SKM-1 treated with dmso at 0.1 percent for 144 hours (cell line): ENCODE results near the gene MOB2.

Source experiments
- DNase-seq: peaks from one replicate; lab custom pipeline; 2025; ENCODE audit not compliant: unreplicated experiment; lab: John Stamatoyannopoulos, UW

The MOB2 gene

GRCh38 chr11:1458340-1459218 lies 28.0 kb downstream of the MOB2 start:
- no peak for DNase-seq

DNA sequence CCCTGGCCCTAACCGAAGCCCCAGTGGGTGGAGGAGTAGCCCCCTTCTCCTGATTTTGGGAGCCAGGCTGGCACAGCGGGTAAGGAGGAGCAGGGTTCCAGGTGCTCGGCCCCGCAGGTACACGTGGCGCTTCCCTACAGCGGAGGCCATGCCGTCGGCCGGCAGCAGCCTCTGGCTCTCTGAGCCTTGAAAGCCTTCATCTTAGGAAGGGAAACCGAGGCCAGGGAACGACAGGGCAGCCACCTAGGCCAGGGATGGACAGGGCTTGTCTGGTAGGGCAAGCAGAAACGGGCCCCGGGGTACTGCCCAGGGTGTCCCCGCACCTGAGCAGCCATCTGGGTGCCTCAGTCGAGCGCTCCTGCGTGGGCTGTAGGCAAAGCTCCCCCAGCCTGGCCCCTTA lies 28.7 kb downstream of the MOB2 start:
- no peak for DNase-seq

GRCh38 chr11:1457326-1457680 lies 29.3 kb downstream of the MOB2 start:
- DNase-seq, result no peak

- DNase-seq, result no peak
These were observed 29.8 kb downstream of the MOB2 start for GRCh38 chr11:1456596-1457325.

DNA sequence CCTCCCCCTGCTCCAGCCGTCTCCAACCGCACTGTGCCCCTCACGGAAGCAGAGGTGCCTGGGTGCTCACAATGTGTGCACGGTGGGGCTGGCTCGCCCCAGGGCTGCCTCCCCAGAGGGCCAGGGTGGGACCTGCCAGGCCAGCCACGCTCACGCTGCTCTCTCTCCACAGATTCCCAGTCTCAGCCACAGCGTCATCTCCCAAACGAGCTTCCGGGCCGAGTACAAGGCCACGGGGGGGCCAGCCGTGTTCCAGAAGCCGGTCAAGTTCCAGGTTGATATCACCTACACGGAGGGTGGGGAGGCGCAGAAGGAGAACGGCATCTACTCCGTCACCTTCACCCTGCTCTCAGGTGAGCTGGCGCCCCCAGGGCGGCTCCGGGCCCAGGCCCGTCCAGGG lies 30.4 kb downstream of the MOB2 start:
- DNase-seq, result no peak

DNA sequence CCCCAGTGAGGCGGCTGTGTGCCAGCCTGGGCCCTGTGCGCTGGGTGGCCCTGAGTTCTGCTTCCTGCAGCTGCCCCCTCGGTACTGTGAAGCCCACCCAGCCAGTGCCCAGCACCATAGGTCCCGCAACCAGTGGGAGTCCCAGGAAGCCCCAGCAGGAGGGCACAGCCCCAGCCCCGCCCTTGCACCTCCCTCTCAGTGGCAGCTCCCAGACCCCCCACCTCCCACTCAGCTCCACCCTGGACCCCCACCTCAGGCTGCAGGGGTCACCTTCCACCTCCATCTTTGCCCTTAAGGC lies 30.9 kb downstream of the MOB2 start:
- no peak for DNase-seq

DNA sequence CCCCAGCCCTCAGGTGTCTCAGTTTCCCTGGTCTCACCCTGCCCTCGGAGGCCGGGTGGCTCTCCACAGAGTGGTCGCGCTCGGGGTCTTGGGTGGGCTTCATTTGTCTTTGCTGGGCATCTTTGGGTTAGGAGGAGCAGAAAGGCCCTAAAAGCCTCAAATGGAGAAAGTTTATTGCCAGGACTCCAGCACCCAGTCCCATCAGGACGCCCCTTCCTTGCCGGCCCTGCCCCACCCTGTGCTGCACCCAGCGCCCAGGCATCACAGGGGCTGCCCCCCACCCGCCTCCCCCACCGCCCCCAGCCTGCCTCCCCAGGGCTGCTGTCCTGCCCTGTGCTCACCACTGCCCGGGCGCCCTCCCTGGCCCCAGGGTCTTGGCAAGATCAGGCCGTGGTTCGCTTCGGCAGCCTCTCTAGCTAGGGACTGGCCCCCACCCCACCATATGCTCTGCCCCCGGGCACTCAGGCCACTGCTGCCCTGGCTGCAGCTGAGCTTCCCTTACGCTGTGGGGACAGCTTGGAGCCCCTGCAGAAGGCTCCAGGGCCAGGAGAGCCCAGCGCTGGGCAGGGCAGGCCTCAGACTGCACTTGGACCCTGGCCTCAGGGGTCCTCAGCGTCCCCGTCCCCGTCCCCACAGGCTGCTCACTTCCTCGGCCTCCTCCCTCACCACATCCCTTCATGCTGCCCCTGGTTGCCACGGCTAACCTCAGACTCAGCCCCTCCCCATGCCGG lies 31.4 kb downstream of the MOB2 start:
- no peak for DNase-seq

GRCh38 chr11:1454576-1454975 lies 32.0 kb downstream of the MOB2 start:
- DNase-seq, result no peak

DNA sequence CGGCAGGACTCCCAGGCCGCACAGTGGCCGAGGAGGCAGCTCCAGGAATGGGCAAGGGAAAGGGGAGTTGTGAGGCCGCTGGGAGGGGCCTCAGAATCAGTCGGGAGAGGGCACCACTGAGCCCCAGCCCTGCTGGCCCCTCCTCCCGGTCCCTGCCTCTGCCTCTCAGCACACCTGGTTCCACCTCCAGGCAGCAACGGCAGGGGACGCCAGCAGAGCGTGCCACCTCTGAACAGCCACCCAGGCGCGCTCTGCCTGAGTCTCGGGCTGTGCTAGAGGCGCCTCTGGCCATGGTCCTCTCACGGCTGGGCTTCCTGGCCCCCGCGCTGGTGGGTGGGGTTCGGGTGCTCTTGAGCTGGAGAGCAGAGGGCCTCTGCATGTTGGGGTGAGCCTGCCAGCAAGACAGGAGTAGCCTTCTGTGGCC lies 33.0 kb downstream of the MOB2 start:
- DNase-seq, result no peak

GRCh38 chr11:1452744-1453143 lies 33.8 kb downstream of the MOB2 start:
- no peak for DNase-seq

GRCh38 chr11:1451781-1452470 lies 34.7 kb downstream of the MOB2 start:
- no peak for DNase-seq

DNA sequence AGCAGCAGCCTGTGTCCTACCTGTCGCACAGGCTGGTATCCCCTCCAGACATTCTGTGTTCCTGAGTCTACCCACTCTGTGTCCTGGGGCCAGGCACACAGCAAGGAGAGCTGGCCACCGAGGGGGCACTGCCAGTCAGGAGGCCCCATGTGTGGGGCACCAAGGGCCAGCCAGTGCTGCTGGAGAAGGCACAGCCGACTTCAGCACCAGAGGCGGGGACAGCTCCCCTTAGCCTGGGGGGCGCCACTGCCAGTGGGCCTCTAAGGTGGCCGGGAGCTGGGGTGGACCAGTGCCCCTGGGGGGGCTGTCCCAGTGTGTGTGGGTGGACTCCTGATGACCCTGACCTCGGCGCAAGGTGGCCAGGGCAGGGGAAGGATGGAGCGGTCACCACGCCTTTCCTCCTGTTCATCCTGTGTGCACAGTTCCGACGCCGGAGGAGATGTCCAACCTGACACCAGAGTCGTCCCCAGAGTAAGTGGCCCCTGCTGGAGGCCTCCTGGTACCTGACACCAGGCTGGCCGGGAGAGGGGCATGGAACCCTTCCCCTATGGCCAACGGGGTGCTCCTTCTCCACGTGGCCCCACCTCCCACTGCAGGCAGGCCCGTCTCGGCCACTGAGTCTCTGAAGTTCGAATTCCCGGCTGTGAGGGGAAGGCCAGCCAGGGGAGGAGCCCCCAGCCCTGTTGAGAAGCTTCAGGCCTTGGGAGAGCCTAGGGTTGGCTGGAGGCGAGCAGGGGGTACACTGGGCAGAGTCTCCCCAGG lies 35.4 kb downstream of the MOB2 start:
- no peak for DNase-seq

DNA sequence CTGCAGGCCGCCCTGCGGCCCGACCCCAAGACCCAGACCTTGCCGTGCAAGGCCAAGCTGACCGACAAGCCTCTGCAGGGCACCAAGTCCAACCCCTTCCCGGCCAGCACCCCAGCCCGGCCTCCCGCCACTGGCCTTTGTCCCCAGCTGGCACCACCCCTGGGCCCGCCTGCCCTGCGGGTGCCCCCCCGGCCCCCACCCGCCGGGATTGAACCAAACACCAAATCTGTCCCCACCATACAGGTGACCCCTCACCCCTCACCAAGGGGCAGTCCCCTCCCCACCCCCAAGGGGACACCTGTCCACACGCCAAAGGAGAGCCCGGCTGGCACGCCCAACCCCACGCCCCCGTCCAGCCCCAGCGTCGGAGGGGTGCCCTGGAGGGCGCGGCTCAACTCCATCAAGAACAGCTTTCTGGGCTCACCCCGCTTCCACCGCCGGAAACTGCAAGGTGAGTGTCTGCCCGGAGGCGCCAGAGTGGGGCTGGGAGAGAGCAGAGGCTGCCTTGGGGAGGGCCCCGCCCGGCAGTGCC lies 36.2 kb downstream of the MOB2 start:
- no peak for DNase-seq

GRCh38 chr11:1449490-1450243 lies 36.9 kb downstream of the MOB2 start:
- no peak for DNase-seq

GRCh38 chr11:1448882-1449281 lies 37.7 kb downstream of the MOB2 start:
- DNase-seq, result no peak

- DNase-seq, result no peak
These were observed 38.4 kb downstream of the MOB2 start for GRCh38 chr11:1447845-1448825.

DNA sequence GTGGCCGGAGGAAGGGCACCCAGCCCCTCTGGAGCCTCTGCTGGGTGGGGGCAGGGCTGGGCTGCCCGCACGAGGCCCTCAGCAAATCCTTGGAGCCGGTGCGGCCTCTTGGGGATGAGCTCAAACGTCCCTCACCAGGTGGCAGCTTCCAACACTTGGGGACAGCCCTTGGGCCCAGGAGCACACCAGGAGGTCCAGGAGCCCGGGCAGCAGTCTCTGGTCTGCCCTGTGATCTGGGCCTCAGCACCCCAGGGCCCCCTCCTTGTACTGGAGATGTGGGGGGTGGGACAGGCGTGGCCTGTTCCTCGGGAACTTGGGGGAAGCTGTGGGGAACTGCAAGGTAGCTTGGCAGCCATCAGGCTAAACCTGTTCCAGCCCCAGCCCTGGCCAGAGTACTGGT lies 40.0 kb downstream of the MOB2 start:
- DNase-seq, result no peak

GRCh38 chr11:1445741-1446445 lies 40.7 kb downstream of the MOB2 start:
- DNase-seq, result no peak
